Thyroid gland (tissue), 4 donors: Measurements from ENCODE around the gene RPL38. TPM values are rescaled to one million over a fixed set of nuclear protein-coding genes. Genes with fewer than 3 reads are reported as not detected.
A peak's percentile ranks its signal among the peaks of the same experiment; 100 is the strongest.

Experiments
- DNase-seq, 2 donors: peaks; one replicate each; pipeline ENCODE4 v3.0.0-alpha.2; 2019
- H3K27ac ChIP-seq, 3 donors: fragments of 200-600 bp; sonication (generic); 1 replicate in 2 of 3; 2 replicates in 1 of 3; pipeline ENCODE4 v1.5.1; 2016 to 2019; ENCODE audit warnings: mild to moderate bottlenecking in 1 of 3, moderate library complexity in 1 of 3
- H3K27me3 ChIP-seq: fragments of 200-600 bp; sonication (generic); one replicate; pipeline ENCODE4 v1.5.1; 2019
- H3K36me3 ChIP-seq, 2 donors: fragments of 200-600 bp; sonication (generic); one replicate each; pipeline ENCODE4 v1.5.1; 2016 to 2019
- H3K4me1 ChIP-seq, 2 donors: fragments of 200-600 bp; sonication (generic); one replicate each; pipeline ENCODE4 v1.5.1; 2017 to 2019
- H3K4me3 ChIP-seq, 3 donors: fragments of 200-600 bp; sonication (generic); replicated peaks in 1 of 3; 1 replicate in 2 of 3; 2 replicates in 1 of 3; pipeline ENCODE4 v1.5.1; 2016; ENCODE audit warnings: mild to moderate bottlenecking in 1 of 3
- H3K9me3 ChIP-seq: fragments of 200-600 bp; sonication (generic); one replicate; pipeline ENCODE4 v1.5.1; 2017
- POLR2A ChIP-seq, 2 donors: fragments of 450-650 bp; IDR thresholded peaks; one replicate each; pipeline ENCODE4 v1.6.1; 2017; ENCODE audit warnings: antibody characterized with exemption in 2 of 2, mild to moderate bottlenecking in 2 of 2, moderate library complexity in 1 of 2
- WGBS, 2 donors: methylation state at CpG; one replicate each; pipeline ENCODE4 v1.1.5; 2017; 5-methylcytosine and 5-hydroxymethylcytosine counted together
- intact Hi-C: fragments of 100-400 bp; cut with DNase I; formaldehyde crosslinking; loops from one replicate; pipeline ENCODE4 v1.15.1; 2023
- total RNA-seq, 4 donors: library from RNA; depleted of rRNA; stranded (reverse); fragments of >200 nt; gene quantifications; one replicate each; pipeline ENCODE4 v1.2.3, GENCODE V29; 2016
- TF ChIP-seq, protein P1 (sequence below), 6 experiments: fragments of 200-600 bp in 3 of 6; fragments of 450-650 bp in 3 of 6; sonication (generic) in 3 of 6; IDR thresholded peaks; one replicate each; pipeline ENCODE4 v1.5.1; 2016 to 2019; ENCODE audit warnings: antibody characterized with exemption in 6 of 6, mild to moderate bottlenecking in 2 of 6, inconsistent platforms in 1 of 6, moderate library complexity in 1 of 6

The RPL38 gene
- total RNA-seq, 4 donors from 2014 or later, result 320 to 657 (median 412) TPM

DNA sequence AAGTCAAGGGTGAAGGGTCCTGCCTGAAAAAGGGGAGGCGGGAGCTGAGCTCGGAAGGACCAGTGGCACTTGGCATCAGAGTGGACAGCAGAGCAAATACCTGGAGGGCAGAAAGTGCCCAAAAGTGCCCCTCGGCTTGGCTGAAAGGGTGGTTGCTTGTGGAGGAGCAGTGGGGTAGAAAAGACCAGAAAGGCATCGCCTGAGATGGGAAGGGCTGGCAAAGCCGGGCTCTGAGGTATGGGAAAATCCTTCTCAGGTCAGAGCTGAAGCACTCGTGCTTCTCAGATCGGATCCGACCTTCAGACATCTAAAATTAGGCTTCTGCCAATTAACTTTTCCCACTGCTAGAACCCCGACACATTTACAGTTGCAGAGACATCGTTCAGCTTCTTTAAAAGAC is 1.5 kb upstream of the RPL38 start:
- no peaks in the 10 kb centered on the region for H3K9me3 ChIP-seq
- intact Hi-C loops, result no loop called here
- no peak overlapping the region for H3K27ac ChIP-seq
- peaks cover 0 to 7% of the 10 kb centered on the region in 2 donors for H3K36me3 ChIP-seq
- peaks cover 17 to 28% of the 10 kb centered on the region in 2 donors for H3K4me1 ChIP-seq
- TF ChIP-seq POLR2A (IDR thresholded peaks at IDR 0.05), result no peak
- TF ChIP-seq, protein P1, sequence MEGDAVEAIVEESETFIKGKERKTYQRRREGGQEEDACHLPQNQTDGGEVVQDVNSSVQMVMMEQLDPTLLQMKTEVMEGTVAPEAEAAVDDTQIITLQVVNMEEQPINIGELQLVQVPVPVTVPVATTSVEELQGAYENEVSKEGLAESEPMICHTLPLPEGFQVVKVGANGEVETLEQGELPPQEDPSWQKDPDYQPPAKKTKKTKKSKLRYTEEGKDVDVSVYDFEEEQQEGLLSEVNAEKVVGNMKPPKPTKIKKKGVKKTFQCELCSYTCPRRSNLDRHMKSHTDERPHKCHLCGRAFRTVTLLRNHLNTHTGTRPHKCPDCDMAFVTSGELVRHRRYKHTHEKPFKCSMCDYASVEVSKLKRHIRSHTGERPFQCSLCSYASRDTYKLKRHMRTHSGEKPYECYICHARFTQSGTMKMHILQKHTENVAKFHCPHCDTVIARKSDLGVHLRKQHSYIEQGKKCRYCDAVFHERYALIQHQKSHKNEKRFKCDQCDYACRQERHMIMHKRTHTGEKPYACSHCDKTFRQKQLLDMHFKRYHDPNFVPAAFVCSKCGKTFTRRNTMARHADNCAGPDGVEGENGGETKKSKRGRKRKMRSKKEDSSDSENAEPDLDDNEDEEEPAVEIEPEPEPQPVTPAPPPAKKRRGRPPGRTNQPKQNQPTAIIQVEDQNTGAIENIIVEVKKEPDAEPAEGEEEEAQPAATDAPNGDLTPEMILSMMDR (IDR thresholded peaks at IDR 0.05), result no peak
- no peak for DNase-seq
- WGBS, 2 donors, result 73 to 74% methylated on average over 10 of the region's 10 CpGs
- no peak overlapping the region for H3K4me3 ChIP-seq
- H3K27me3 ChIP-seq, result no peaks in the 10 kb centered on the region

DNA sequence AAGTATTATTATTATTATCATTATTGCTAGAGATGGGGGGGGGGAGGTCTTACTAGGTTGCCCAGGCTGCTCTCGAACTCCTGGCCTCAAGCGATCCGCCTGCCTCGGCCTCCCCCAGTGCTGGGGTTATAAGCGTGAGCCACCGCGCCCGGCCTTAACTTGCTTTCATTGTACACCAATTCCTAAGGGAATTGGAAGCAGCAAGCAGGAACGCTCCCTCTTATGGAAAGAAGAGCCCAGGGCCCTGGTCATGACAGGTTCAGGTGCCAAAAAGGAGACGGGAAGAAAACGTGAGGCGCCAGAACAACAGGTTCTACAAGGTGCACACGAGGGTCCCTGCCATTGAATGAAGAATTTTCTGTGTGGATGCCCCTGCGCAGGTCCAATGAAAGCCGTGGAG is 540 bp upstream of the RPL38 start:
- WGBS, 2 donors, result 23 to 29% methylated on average over 15 of the region's 15 CpGs
- no peak for TF ChIP-seq POLR2A (IDR thresholded peaks at IDR 0.05)
- TF ChIP-seq, protein P1 (IDR thresholded peaks at IDR 0.05), result no peak
- Histone ChIP-seq H3K4me1 (peaks cover 17 to 28% of the 10 kb centered on the region in 2 donors), H3K4me3 (no peak overlapping the region), H3K9me3 (no peaks in the 10 kb centered on the region), H3K36me3 (peaks cover under 1 to 16% of the 10 kb centered on the region in 2 donors), H3K27me3 (no peaks in the 10 kb centered on the region), H3K27ac (no peak overlapping the region)
- intact Hi-C loops, result no loop called here
- DNase-seq, result no peak

DNA sequence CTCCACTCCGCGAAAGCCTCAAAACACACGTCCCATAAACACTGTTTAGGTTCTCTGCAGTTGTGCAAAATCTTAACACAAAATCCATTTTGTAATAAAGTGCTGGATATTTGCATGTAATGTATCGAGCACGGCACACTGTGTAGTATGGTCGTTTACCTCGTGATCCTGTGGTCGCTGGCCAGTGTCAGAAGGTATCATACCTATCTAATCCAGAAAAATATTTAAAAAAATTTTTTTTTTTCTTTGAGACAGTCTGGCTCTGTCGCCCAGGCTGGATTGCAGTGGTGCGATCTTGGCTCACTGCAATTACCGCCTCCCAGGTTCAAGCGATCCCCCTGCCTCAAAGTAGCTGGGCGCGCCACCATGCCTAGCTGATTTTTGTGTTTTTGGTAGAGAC is 996 bp downstream of the RPL38 start:
- Histone ChIP-seq H3K27me3 (no peaks in the 10 kb centered on the region), H3K4me3 (peak overlapping the region in 1 of 3 donors; percentile 82), H3K9me3 (no peaks in the 10 kb centered on the region), H3K36me3 (peaks cover 10 to 26% of the 10 kb centered on the region in 2 donors), H3K4me1 (peaks cover 17 to 28% of the 10 kb centered on the region in 2 donors), H3K27ac (peak overlapping the region in 1 of 3 donors; percentile 95)
- DNase-seq, result no peak
- intact Hi-C loops, result no loop called here
- TF ChIP-seq, protein P1 (IDR thresholded peaks at IDR 0.05), result peak in 1 of 6 experiments; percentile 3
- no peak for TF ChIP-seq POLR2A (IDR thresholded peaks at IDR 0.05)
- WGBS, 2 donors, result 55% methylated on average over 14 of the region's 14 CpGs

DNA sequence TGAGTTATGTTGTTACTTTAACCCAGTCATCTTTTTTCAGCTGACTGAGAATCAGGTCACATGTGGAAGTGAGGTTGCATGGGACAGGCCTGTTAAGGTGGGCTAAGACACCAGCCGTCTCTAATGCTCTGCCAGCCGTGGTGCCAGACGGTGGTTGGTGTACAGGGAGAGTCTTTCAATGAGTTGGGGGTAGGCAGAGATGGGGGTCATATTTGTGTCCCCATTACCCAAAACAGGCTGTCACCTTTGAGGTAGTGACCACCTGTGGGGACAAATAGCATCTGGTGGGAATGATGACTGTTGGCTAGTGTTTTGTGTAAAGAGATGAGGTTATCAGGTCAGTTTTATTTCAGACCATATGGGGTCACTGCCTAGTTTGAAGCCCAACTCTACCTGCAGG is 1.8 kb downstream of the RPL38 start:
- no peak overlapping the region for H3K27ac ChIP-seq
- no peaks in the 10 kb centered on the region for H3K9me3 ChIP-seq
- H3K4me3 ChIP-seq, result no peak overlapping the region
- TF ChIP-seq POLR2A (IDR thresholded peaks at IDR 0.05), result no peak
- TF ChIP-seq, protein P1 (IDR thresholded peaks at IDR 0.05), result no peak
- no peak for DNase-seq
- WGBS, 2 donors, result 77 to 88% methylated on average over 3 of the region's 3 CpGs
- peaks cover 17 to 26% of the 10 kb centered on the region in 2 donors for H3K36me3 ChIP-seq
- no peaks in the 10 kb centered on the region for H3K27me3 ChIP-seq
- peaks cover 17 to 32% of the 10 kb centered on the region in 2 donors for H3K4me1 ChIP-seq
- intact Hi-C loops, result loop anchor here (5.0 kb wide), 1 partner anchor 157 kb away; the partner anchor contains the start of gene BTBD17

DNA sequence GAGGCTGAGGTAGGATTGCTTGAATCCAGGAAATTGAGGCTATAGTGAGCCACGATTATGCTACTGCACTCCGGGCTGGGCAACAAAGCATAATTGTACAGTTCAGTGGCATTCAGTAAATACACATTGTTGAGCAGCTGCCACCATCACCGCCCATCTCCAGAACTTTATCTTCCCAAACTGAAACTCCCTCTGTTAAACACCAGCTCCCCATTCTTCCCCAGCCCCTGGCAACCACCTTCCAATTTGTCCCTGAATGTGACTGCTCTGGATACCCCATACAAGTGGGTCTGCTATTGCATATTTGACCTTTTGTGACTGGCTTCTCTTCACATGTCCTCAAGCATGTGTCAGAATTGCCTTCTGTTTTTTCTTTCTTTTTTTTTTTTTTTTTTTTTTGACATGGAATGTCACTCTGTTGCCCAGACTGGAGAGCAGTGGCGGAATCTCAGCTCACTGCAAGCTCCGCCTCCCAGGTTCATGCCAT is 2.9 kb downstream of the RPL38 start:
- Histone ChIP-seq H3K9me3 (no peaks in the 10 kb centered on the region), H3K27ac (no peak overlapping the region), H3K4me1 (peaks cover 21 to 42% of the 10 kb centered on the region in 2 donors), H3K27me3 (no peaks in the 10 kb centered on the region), H3K36me3 (peaks cover 17 to 26% of the 10 kb centered on the region in 2 donors), H3K4me3 (no peak overlapping the region)
- WGBS, 2 donors, result 76 to 80% methylated on average over 5 of the region's 5 CpGs
- intact Hi-C loops, result loop anchor here (5.0 kb wide), 1 partner anchor 156 kb away; the partner anchor contains the start of gene BTBD17
- TF ChIP-seq, protein P1 (IDR thresholded peaks at IDR 0.05), result no peak
- no peak for TF ChIP-seq POLR2A (IDR thresholded peaks at IDR 0.05)
- DNase-seq, result no peak
